ENCODE results near the gene GMIP.

- TF ChIP-seq, protein P1, sequence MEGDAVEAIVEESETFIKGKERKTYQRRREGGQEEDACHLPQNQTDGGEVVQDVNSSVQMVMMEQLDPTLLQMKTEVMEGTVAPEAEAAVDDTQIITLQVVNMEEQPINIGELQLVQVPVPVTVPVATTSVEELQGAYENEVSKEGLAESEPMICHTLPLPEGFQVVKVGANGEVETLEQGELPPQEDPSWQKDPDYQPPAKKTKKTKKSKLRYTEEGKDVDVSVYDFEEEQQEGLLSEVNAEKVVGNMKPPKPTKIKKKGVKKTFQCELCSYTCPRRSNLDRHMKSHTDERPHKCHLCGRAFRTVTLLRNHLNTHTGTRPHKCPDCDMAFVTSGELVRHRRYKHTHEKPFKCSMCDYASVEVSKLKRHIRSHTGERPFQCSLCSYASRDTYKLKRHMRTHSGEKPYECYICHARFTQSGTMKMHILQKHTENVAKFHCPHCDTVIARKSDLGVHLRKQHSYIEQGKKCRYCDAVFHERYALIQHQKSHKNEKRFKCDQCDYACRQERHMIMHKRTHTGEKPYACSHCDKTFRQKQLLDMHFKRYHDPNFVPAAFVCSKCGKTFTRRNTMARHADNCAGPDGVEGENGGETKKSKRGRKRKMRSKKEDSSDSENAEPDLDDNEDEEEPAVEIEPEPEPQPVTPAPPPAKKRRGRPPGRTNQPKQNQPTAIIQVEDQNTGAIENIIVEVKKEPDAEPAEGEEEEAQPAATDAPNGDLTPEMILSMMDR (conservative IDR thresholded peaks at IDR 0.05; ENCODE audit: low read depth in 2 of 2): no peak
- no peak for TF ChIP-seq EZH2 (IDR thresholded peaks at IDR 0.05; ENCODE audit: low read depth, unreplicated experiment)
- no peak for TF ChIP-seq POLR2AphosphoS5 (IDR thresholded peaks at IDR 0.05; ENCODE audit: low read depth)
- no peak for TF ChIP-seq EZH2phosphoT487 (IDR thresholded peaks at IDR 0.05; ENCODE audit: unreplicated experiment)
- TF ChIP-seq REST (IDR thresholded peaks at IDR 0.05; ENCODE audit: unreplicated experiment): no peak
- TF ChIP-seq, protein P2, sequence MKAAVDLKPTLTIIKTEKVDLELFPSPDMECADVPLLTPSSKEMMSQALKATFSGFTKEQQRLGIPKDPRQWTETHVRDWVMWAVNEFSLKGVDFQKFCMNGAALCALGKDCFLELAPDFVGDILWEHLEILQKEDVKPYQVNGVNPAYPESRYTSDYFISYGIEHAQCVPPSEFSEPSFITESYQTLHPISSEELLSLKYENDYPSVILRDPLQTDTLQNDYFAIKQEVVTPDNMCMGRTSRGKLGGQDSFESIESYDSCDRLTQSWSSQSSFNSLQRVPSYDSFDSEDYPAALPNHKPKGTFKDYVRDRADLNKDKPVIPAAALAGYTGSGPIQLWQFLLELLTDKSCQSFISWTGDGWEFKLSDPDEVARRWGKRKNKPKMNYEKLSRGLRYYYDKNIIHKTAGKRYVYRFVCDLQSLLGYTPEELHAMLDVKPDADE (IDR thresholded peaks at IDR 0.05): no peak
- TF ChIP-seq NANOG (IDR thresholded peaks at IDR 0.05; ENCODE audit: borderline replicate concordance): no peak
- TF ChIP-seq, protein P3, sequence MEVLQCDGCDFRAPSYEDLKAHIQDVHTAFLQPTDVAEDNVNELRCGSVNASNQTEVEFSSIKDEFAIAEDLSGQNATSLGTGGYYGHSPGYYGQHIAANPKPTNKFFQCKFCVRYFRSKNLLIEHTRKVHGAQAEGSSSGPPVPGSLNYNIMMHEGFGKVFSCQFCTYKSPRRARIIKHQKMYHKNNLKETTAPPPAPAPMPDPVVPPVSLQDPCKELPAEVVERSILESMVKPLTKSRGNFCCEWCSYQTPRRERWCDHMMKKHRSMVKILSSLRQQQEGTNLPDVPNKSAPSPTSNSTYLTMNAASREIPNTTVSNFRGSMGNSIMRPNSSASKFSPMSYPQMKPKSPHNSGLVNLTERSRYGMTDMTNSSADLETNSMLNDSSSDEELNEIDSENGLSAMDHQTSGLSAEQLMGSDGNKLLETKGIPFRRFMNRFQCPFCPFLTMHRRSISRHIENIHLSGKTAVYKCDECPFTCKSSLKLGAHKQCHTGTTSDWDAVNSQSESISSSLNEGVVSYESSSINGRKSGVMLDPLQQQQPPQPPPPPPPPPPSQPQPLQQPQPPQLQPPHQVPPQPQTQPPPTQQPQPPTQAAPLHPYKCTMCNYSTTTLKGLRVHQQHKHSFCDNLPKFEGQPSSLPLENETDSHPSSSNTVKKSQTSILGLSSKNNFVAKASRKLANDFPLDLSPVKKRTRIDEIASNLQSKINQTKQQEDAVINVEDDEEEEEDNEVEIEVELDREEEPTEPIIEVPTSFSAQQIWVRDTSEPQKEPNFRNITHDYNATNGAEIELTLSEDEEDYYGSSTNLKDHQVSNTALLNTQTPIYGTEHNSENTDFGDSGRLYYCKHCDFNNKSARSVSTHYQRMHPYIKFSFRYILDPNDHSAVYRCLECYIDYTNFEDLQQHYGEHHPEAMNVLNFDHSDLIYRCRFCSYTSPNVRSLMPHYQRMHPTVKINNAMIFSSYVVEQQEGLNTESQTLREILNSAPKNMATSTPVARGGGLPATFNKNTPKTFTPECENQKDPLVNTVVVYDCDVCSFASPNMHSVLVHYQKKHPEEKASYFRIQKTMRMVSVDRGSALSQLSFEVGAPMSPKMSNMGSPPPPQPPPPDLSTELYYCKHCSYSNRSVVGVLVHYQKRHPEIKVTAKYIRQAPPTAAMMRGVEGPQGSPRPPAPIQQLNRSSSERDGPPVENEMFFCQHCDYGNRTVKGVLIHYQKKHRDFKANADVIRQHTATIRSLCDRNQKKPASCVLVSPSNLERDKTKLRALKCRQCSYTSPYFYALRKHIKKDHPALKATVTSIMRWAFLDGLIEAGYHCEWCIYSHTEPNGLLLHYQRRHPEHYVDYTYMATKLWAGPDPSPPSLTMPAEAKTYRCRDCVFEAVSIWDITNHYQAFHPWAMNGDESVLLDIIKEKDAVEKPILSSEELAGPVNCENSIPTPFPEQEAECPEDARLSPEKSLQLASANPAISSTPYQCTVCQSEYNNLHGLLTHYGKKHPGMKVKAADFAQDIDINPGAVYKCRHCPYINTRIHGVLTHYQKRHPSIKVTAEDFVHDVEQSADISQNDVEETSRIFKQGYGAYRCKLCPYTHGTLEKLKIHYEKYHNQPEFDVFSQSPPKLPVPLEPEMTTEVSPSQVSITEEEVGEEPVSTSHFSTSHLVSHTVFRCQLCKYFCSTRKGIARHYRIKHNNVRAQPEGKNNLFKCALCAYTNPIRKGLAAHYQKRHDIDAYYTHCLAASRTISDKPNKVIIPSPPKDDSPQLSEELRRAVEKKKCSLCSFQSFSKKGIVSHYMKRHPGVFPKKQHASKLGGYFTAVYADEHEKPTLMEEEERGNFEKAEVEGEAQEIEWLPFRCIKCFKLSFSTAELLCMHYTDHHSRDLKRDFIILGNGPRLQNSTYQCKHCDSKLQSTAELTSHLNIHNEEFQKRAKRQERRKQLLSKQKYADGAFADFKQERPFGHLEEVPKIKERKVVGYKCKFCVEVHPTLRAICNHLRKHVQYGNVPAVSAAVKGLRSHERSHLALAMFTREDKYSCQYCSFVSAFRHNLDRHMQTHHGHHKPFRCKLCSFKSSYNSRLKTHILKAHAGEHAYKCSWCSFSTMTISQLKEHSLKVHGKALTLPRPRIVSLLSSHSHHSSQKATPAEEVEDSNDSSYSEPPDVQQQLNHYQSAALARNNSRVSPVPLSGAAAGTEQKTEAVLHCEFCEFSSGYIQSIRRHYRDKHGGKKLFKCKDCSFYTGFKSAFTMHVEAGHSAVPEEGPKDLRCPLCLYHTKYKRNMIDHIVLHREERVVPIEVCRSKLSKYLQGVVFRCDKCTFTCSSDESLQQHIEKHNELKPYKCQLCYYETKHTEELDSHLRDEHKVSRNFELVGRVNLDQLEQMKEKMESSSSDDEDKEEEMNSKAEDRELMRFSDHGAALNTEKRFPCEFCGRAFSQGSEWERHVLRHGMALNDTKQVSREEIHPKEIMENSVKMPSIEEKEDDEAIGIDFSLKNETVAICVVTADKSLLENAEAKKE (CRISPR knock-in tag; IDR thresholded peaks at IDR 0.05): no peak
These were observed 10.2 kb upstream of the GMIP start for GRCh38 chr19:19653597-19654147.

Data from GM23338 (cell line).